ENCODE measurements around the gene ADAMTS16.
A peak's percentile ranks its signal among the peaks of the same experiment; 100 is the strongest.

Gene ADAMTS16

DNA sequence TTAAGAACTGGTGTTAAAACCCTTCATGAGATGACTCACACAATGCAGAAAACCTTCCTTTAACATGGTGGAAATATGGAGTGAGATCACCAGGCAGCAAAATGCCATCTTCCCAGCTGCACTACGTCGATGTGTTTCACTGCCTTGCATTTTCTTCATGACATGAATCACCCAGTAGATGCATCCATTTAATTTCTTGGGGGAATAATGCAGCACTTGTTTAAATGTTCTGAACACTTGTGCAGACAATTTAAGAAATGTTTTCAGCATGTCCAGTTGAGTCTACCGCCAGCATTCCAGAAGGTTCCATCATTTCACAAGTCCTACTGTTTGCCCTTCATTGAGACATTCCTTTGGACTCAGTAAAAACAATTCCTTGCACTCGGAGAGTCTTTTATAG is 81.6 kb downstream of the ADAMTS16 start:
- Mint-ChIP-seq H3K4me3 (no peak overlapping the region), H3K27me3 (no peaks in the 10 kb centered on the region), H3K27ac (no peak overlapping the region), H3K36me3 (no peaks in the 10 kb centered on the region), H3K9me3 (no peaks in the 10 kb centered on the region), H3K4me1 (no peaks in the 10 kb centered on the region)
- ATAC-seq, result no peak

DNA sequence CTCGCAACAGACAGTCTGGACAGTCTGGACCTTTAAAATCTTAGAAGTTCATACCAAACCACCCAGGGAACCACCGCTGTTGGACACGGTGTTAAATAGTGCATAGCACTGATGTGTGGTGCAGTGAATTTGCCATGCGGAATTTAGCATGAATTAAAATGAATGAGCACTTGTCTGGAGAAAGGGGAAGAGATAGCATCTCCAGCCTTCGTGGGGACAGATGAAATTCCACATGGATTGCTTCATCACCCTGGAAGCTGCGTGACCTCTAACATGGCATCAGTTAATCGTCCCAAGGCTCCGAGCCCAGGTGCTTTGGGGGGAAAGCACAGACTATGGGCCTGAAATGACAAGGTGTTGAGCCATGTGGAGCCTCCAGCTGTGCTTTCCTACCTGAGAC is 91.4 kb downstream of the ADAMTS16 start:
- no peak overlapping the region for H3K4me3 Mint-ChIP-seq
- no peak overlapping the region for H3K27ac Mint-ChIP-seq
- no peaks in the 10 kb centered on the region for H3K27me3 Mint-ChIP-seq
- no peaks in the 10 kb centered on the region for H3K36me3 Mint-ChIP-seq
- no peak for ATAC-seq
- H3K9me3 Mint-ChIP-seq, result no peaks in the 10 kb centered on the region
- H3K4me1 Mint-ChIP-seq, result no peaks in the 10 kb centered on the region

DNA sequence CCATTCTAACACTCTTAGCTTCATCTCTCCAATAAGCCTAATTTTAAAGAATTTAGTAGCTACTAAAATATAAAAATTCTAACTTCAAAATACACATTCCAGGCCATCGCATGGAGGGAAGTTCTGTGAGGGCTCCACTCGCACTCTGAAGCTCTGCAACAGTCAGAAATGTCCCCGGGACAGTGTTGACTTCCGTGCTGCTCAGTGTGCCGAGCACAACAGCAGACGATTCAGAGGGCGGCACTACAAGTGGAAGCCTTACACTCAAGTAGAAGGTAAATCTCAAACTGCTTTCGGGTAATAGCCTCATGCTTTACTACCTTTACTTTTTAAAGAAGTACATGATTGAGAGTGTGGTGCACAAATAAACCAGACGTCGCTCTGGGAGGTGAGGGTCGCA is 94.8 kb downstream of the ADAMTS16 start:
- ATAC-seq, result no peak
- H3K9me3 Mint-ChIP-seq, result no peaks in the 10 kb centered on the region
- no peaks in the 10 kb centered on the region for H3K4me1 Mint-ChIP-seq

DNA sequence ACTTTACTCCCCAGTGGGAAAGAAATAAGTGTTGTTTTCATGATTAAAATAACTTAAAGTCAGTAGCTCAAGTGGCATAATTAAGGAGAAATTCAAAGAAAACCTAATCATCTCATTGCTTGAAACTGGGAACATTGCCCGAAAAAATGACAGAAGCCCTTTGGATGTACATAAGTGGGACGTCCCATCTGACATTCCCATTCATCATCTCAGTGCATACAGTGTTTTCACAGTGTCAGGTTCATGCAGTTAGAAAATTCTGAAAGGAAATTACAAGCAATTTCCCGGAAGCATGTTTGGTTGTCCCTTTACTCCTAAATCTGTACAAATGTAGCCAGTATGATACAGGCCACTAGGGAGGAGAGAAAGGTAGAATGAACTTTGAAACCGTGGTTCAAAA is 95.6 kb downstream of the ADAMTS16 start:
- Mint-ChIP-seq H3K4me3 (no peak overlapping the region), H3K36me3 (no peaks in the 10 kb centered on the region), H3K4me1 (no peaks in the 10 kb centered on the region), H3K27me3 (no peaks in the 10 kb centered on the region), H3K9me3 (no peaks in the 10 kb centered on the region), H3K27ac (no peak overlapping the region)
- no peak for ATAC-seq

More for the DNA sequence above, 94.8 kb downstream of the ADAMTS16 start:
- H3K27ac Mint-ChIP-seq, result no peak overlapping the region
- no peaks in the 10 kb centered on the region for H3K36me3 Mint-ChIP-seq
- no peaks in the 10 kb centered on the region for H3K27me3 Mint-ChIP-seq
- no peak overlapping the region for H3K4me3 Mint-ChIP-seq

DNA sequence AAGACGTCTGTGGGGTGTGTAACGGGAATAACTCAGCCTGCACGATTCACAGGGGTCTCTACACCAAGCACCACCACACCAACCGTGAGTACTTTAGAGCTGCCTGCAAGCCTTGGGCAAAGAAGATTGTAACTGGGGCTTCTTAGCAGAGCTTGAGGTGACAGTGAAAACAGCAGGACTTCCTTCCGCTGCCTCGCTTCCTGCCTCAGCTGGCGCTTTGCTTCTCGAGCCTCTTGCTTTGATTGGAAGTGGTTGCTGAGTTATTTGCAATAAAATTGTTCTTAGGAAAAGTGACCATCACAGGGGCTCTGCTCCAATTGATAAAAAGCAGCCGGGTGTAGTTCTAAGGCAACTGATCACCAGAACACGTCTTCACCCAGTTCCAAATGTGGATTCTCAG is 99.1 kb downstream of the ADAMTS16 start:
- H3K27ac Mint-ChIP-seq, result no peak overlapping the region
- no peak overlapping the region for H3K4me3 Mint-ChIP-seq
- H3K27me3 Mint-ChIP-seq, result no peaks in the 10 kb centered on the region
- ATAC-seq, result no peak
- H3K36me3 Mint-ChIP-seq, result no peaks in the 10 kb centered on the region
- no peaks in the 10 kb centered on the region for H3K4me1 Mint-ChIP-seq
- H3K9me3 Mint-ChIP-seq, result no peaks in the 10 kb centered on the region

DNA sequence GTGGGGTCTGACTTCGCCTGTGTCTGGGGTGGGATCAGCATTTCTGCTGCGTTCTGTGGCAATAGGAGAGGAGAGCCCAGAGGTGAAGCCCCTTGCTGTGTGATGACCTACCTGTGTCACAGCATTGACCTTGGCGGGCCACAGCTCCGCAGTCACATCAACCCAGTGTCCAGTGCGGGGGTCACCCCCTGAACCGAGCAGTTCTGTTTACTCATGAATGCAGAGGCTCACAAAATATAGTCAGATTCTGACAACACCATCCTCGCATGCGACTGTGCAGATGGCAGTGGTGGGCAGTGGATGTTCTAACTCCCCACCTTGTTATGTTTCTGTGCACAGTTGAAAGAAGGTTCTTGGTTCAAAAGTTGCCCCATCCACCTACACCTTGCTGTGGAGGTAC is 100.1 kb downstream of the ADAMTS16 start:
- Mint-ChIP-seq H3K36me3 (no peaks in the 10 kb centered on the region), H3K4me3 (no peak overlapping the region), H3K4me1 (no peaks in the 10 kb centered on the region), H3K27ac (no peak overlapping the region), H3K27me3 (no peaks in the 10 kb centered on the region), H3K9me3 (no peaks in the 10 kb centered on the region)
- ATAC-seq, result peak; percentile 6

DNA sequence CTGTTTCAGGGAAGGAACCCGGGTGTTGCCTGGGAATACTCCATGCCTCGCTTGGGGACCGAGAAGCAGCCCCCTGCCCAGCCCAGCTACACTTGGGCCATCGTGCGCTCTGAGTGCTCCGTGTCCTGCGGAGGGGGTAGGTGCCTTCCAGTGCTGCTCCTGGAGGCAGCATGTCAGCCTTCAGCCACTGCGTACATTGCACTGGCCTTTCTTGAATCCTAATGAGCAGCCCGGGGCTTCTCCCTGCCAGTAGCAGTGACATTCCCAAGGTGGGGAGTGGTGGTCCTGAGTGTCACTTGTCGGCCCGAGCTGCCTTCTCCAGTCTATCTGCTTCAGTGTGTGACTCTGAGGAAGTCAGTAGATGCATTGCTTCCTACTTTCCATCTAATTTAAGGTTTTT is 101.9 kb downstream of the ADAMTS16 start:
- Mint-ChIP-seq H3K4me3 (no peak overlapping the region), H3K36me3 (no peaks in the 10 kb centered on the region), H3K27ac (no peak overlapping the region), H3K27me3 (no peaks in the 10 kb centered on the region), H3K4me1 (no peaks in the 10 kb centered on the region), H3K9me3 (no peaks in the 10 kb centered on the region)
- ATAC-seq, result no peak

DNA sequence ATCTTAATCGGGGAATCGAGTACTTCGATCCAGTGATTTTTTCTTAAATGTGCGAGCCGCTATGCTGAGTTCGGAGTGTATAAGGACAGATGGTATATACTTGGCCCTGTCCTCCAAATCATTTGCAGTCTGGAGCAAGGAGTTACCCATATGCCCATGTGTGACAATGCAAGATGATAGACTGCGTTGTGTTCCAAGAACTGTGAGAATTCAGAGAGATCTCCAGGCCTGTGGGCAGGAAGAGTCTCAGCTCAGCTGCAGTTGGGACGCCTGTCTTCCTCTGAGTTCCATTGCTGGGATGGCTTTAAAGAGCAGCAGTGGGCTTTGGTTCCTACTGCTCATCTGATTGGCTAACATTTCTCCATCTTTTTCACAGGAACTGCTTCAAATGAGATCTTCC is 106.6 kb downstream of the ADAMTS16 start:
- H3K9me3 Mint-ChIP-seq, result peaks cover 3% of the 10 kb centered on the region

DNA sequence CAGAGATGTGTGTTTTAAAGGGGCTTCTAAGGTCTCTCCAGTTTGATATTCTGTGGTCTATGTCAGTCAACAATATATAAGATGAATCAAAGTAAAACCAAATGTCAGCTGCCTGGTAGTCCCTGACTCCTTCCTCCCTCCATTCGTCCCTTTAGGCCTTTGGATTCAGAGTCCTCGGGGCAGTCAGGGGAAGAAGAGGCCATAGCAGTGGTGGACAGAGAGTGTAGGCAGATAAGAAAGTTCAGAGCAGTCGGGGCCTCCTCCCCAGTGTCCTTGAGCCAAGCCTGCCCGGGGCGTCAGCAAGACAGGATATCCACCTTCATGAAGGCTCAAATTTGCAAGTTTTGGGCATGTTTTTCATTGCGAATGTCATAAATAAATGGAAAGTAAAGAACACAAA is 110.6 kb downstream of the ADAMTS16 start:
- no peaks in the 10 kb centered on the region for H3K27me3 Mint-ChIP-seq
- H3K27ac Mint-ChIP-seq, result no peak overlapping the region
- no peaks in the 10 kb centered on the region for H3K4me1 Mint-ChIP-seq
- no peak for ATAC-seq
- peaks cover 13% of the 10 kb centered on the region for H3K9me3 Mint-ChIP-seq
- no peaks in the 10 kb centered on the region for H3K36me3 Mint-ChIP-seq
- no peak overlapping the region for H3K4me3 Mint-ChIP-seq

More for the DNA sequence above, 106.6 kb downstream of the ADAMTS16 start:
- no peak for ATAC-seq
- H3K27ac Mint-ChIP-seq, result no peak overlapping the region
- H3K4me1 Mint-ChIP-seq, result no peaks in the 10 kb centered on the region
- no peak overlapping the region for H3K4me3 Mint-ChIP-seq
- H3K27me3 Mint-ChIP-seq, result no peaks in the 10 kb centered on the region
- no peaks in the 10 kb centered on the region for H3K36me3 Mint-ChIP-seq

DNA sequence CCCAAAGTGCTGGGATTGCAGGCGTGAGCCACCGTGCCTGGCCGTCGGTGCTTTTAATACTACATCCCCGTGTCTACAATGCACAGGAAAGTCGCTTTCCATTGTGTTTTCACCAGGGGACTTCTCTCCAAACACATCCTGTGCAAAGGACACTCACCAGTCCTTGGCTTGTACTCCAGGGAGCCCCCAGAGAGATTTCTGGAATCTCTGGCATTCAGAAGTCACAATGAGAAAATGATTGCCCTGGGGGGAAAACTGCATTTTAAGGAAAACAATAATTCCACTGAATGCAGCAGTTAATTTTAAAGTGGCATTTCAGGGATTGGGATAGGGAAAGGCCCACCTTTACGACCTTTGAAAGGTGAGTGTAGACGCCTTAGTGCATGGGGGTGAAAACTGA is 112.0 kb downstream of the ADAMTS16 start:
- no peaks in the 10 kb centered on the region for H3K4me1 Mint-ChIP-seq
- H3K9me3 Mint-ChIP-seq, result peaks cover 15% of the 10 kb centered on the region
- H3K4me3 Mint-ChIP-seq, result no peak overlapping the region
- no peak for ATAC-seq
- no peaks in the 10 kb centered on the region for H3K27me3 Mint-ChIP-seq
- H3K27ac Mint-ChIP-seq, result no peak overlapping the region
- no peaks in the 10 kb centered on the region for H3K36me3 Mint-ChIP-seq

DNA sequence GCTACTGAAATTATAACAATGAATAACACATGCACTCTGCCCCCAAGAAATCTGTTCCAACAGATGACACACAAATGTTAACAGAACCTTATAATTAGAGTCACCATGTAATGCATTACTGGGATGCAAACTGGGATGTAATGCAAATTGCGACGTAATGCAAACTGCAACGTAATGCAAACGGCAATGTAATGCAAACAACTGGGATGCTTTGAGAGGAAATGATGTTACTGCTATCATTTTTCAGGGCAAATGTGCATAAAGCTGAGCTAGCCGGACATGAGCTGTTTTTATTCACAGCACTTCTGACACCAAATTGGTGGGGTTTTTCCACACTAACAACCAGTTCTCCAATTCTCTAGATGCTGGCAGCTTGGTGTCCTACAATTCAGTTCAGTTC is 117.2 kb downstream of the ADAMTS16 start:
- Mint-ChIP-seq H3K4me1 (no peaks in the 10 kb centered on the region), H3K36me3 (no peaks in the 10 kb centered on the region), H3K27ac (no peak overlapping the region), H3K9me3 (peaks cover 12% of the 10 kb centered on the region), H3K4me3 (no peak overlapping the region), H3K27me3 (no peaks in the 10 kb centered on the region)
- no peak for ATAC-seq

DNA sequence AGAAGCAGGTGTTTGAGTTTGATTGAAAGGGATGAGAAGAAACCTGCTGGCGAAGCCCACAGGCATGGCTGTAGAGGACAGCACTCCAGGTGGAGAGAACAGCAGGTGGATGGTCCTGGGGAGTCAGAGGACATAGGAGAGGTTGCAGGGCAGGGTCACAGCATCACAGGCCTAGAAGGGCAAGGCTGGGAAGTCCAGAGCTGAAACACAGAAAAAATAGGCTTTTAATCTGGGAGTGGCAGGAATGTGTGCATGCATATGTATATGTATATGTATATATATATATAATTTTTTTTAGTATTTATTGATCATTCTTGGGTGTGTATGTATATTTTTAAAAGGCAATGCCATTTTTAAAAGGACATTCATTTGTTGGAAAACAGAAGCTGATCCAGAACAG is 118.4 kb downstream of the ADAMTS16 start:
- ATAC-seq, result no peak

DNA sequence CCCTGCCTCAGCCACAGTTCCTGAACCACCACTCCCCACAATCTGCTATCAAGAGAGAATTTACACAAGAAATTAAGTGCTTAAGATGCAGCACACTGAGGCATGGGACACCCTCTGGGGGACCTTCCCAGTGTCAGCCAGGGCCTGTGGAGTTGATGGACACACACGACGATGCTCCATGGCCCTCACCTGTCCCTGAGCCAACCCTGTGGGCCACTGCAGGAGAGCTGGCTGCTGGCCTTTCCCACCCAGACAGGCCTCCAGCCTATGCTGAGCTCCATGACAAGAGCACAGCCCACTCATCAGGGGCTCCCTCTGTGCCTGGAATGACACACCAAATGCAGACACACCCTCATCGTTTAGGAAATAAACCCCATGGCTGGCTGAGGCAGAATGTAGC is 124.6 kb downstream of the ADAMTS16 start:
- no peak overlapping the region for H3K27ac Mint-ChIP-seq
- no peaks in the 10 kb centered on the region for H3K36me3 Mint-ChIP-seq
- no peak for ATAC-seq
- H3K9me3 Mint-ChIP-seq, result no peaks in the 10 kb centered on the region
- no peak overlapping the region for H3K4me3 Mint-ChIP-seq
- H3K4me1 Mint-ChIP-seq, result no peaks in the 10 kb centered on the region
- no peaks in the 10 kb centered on the region for H3K27me3 Mint-ChIP-seq

More for the DNA sequence above, 118.4 kb downstream of the ADAMTS16 start:
- no peak overlapping the region for H3K4me3 Mint-ChIP-seq
- no peaks in the 10 kb centered on the region for H3K4me1 Mint-ChIP-seq
- H3K27ac Mint-ChIP-seq, result no peak overlapping the region
- peaks cover 9% of the 10 kb centered on the region for H3K9me3 Mint-ChIP-seq
- H3K27me3 Mint-ChIP-seq, result no peaks in the 10 kb centered on the region
- no peaks in the 10 kb centered on the region for H3K36me3 Mint-ChIP-seq

DNA sequence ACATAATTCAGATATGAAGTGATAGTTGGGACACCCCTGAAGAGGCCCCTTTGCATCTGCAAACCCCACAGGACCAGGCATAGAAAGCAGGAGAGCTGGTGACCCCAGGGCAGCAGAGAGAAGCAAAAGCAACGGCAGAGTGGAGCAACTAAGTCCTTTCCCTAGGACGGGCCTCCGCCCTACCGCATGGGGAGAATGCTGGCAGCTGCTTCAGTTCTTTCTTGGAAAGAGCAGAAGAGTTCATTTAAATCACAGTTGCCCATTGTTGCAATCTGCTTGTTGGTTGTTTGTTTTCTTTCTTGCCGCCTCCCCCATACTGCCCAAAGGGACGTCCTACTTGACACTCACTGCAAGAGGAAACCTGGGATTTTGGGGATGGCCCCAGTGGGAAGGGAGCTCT is 126.2 kb downstream of the ADAMTS16 start:
- Mint-ChIP-seq H3K4me3 (no peak overlapping the region), H3K27me3 (no peaks in the 10 kb centered on the region), H3K4me1 (no peaks in the 10 kb centered on the region), H3K27ac (no peak overlapping the region), H3K9me3 (no peaks in the 10 kb centered on the region), H3K36me3 (no peaks in the 10 kb centered on the region)
- ATAC-seq, result no peak

DNA sequence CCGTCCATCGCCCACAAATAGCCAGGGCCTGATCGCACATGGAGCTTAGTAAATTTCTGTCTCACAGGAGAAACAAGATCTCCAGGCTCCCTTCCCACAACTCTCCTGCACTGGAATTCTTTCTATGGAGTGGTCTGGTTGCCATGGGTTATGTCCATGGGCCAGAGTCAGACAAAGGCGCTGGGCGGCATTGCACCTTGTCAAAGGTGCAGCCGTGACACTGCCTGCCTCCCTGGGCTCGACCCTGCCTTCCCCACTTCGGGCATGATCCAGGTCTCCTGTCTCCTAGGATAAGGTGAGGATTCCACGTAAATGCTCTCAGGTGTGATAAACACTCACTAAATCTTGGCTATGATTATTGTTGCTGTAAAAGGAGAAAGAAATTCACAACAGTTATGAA is 130.0 kb downstream of the ADAMTS16 start:
- Mint-ChIP-seq H3K9me3 (no peaks in the 10 kb centered on the region), H3K4me1 (no peaks in the 10 kb centered on the region), H3K27me3 (no peaks in the 10 kb centered on the region), H3K27ac (no peak overlapping the region), H3K36me3 (no peaks in the 10 kb centered on the region), H3K4me3 (no peak overlapping the region)
- no peak for ATAC-seq

DNA sequence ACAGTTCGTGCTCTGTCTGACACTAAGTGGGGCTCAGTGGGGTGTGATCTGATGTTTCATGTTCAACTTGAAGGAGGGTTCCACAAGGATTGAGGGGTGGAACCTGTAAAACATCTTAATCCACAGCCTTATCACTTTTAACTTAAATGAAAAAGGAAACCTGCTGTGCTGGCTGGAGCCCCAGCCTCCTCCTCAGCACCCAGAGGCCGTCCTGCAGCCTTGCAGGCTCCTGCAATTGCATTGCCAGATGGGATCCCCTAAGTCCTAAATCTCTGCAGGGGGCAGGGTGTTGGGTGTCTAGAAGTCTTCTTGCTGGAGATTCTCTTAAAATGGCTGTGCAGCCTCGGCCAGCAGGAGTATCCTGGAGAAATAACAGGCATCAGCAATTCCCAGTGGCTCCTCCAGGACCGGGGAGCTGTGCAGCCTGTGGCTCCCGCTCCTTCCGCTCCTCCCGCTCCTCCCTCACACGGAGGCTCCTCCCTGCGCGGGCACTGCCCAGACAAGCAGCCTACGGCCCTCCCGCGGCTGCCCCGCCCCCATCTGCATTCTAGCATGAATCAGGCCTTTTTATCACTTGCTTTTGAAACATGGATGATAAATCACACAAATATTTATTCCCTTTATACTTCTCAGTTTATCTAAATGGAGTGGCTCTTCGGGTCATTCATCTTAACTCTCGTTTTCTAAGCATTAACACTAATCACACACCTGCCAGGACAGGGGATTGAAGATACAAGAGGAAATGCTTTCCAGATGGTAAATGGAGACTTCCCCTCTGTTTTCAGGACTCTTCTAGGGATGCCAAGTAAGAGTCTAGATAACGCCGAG is 131.0 kb downstream of the ADAMTS16 start:
- Mint-ChIP-seq H3K36me3 (no peaks in the 10 kb centered on the region), H3K9me3 (no peaks in the 10 kb centered on the region), H3K4me1 (no peaks in the 10 kb centered on the region), H3K27ac (no peak overlapping the region), H3K4me3 (no peak overlapping the region), H3K27me3 (no peaks in the 10 kb centered on the region)
- ATAC-seq, result no peak
